ENCODE results near the gene HMGN1. TPM values are rescaled to one million over a fixed set of nuclear protein-coding genes. Genes with fewer than 3 reads are reported as not detected.

Gene HMGN1
- total RNA-seq, 2 experiments from 2014 or later, result 264 to 492 TPM

DNA sequence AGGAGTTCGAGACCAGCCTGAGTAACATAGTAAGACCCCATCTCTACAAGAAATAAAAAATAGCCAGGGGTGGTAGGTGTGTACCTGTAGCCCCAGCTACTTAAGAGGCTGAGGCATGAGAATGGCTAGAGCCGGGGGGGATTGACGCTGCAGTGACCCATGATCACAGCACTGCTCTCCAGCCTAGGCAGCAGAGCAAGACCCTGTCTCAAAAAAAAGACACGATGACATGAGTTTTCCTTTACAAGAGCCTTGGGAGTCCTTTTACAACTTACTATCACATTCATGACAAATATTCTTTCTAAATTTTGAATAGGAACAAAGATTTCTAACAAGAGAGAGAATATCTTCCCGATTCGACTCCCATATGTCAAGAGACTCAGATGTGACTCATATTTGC lies 32.2 kb downstream of the HMGN1 start:
- no peaks in the 10 kb centered on the region for H3K9me3 ChIP-seq (ENCODE audit: low read length)
- no peak for DNase-seq (ENCODE audit: low spot score)
- peaks cover 5% of the 10 kb centered on the region for H3K36me3 ChIP-seq (ENCODE audit: insufficient read depth, low read length)
- peak overlapping the region; percentile 75; the same call in 1 of the 2 replicates for H2AFZ ChIP-seq (ENCODE audit: low read length)
- H3K79me2 ChIP-seq (ENCODE audit: insufficient read depth, low read depth, low read length), result peaks cover 15% of the 10 kb centered on the region
- H3K4me3 ChIP-seq (ENCODE audit: low read depth, low read length, poor library complexity, severe bottlenecking), result no peak overlapping the region
- peak overlapping the region; percentile 90 for H3K27ac ChIP-seq (ENCODE audit: low read depth, low read length, poor library complexity, severe bottlenecking)
- H3K4me1 ChIP-seq (ENCODE audit: insufficient read depth, low read length, poor library complexity, severe bottlenecking), result peaks cover 69% of the 10 kb centered on the region
- TF ChIP-seq, protein P1, sequence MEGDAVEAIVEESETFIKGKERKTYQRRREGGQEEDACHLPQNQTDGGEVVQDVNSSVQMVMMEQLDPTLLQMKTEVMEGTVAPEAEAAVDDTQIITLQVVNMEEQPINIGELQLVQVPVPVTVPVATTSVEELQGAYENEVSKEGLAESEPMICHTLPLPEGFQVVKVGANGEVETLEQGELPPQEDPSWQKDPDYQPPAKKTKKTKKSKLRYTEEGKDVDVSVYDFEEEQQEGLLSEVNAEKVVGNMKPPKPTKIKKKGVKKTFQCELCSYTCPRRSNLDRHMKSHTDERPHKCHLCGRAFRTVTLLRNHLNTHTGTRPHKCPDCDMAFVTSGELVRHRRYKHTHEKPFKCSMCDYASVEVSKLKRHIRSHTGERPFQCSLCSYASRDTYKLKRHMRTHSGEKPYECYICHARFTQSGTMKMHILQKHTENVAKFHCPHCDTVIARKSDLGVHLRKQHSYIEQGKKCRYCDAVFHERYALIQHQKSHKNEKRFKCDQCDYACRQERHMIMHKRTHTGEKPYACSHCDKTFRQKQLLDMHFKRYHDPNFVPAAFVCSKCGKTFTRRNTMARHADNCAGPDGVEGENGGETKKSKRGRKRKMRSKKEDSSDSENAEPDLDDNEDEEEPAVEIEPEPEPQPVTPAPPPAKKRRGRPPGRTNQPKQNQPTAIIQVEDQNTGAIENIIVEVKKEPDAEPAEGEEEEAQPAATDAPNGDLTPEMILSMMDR (conservative IDR thresholded peaks at IDR 0.05; ENCODE audit: low read length), result no peak
- no peak for TF ChIP-seq EZH2phosphoT487 (IDR thresholded peaks at IDR 0.05; ENCODE audit: borderline replicate concordance, low read depth, low read length)
- ChIA-PET POLR2A (interaction anchor here (0.6 to 7.6 kb wide), 11 partner anchors 10 to 133 kb away, joined by 3 to 50 read pairs (median 6); partner anchors contain the start of genes HMGN1 and PSMG1), CTCF (ENCODE audit: unreplicated experiment) (interaction anchor here (1.6 kb wide), 1 partner anchor 71 kb away, joined by 5 read pairs; no protein-coding TSS in a partner anchor)
- peak overlapping the region; percentile 57 for H3K4me2 ChIP-seq (ENCODE audit: low read length)
- H4K20me1 ChIP-seq (ENCODE audit: insufficient read depth, low read length), result peaks cover 4% of the 10 kb centered on the region
- H3K9me2 ChIP-seq (ENCODE audit: insufficient read depth, low read length), result no peaks in the 10 kb centered on the region
- intact Hi-C loops (cut with micrococcal nuclease; ENCODE audit: unreplicated experiment), result no loop called here
- BruUV-seq (replicated peaks), result no TSS peak

DNA sequence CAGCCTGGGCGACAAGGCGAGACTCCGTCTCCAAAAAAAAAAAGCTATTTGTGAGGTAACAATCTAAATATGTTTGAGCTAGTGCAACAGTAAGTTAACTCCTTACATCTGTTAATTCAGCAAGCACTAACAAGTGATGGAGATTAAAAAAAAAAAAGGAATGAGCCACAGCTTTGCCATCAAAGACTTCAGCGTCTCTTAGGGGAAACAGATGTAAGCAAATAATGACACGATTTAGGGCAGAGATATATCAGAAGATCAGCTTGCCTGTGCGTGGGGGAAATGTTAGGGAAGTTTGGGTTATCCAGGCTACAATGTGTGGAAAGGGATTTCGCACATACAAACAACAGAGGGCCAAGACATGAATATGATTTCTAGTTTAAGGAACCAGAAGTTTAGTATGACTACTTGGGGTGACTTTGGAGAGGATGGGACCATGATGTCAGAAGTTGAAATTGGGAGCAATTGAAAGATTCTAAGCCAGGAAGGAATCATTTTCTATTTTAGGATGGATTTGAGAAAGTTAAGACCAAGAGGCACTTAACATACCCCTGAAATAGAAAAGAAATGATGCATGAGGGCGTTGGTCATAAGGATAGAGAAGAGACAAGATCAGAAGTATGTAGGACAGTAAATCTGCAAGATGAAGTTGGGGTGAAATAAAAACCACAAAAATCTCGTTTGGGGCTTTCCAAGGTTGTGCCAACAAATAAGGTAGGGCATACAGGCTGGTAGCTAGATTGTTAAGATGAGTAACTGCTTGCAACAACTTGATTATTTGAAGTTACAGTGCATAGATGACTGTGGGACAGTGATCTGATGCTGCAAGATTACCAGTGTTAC lies 33.1 kb downstream of the HMGN1 start:
- ChIA-PET POLR2A (interaction anchor here (0.6 to 7.6 kb wide), 9 partner anchors 11 to 72 kb away, joined by 3 to 50 read pairs (median 8); partner anchors contain the start of gene HMGN1), CTCF (ENCODE audit: unreplicated experiment) (no interaction called here)
- Histone ChIP-seq H2AFZ (ENCODE audit: low read length) (peak overlapping the region; percentile 75; the same call in 1 of the 2 replicates), H3K79me2 (ENCODE audit: insufficient read depth, low read depth, low read length) (peaks cover 24% of the 10 kb centered on the region), H3K9me2 (ENCODE audit: insufficient read depth, low read length) (no peaks in the 10 kb centered on the region), H3K36me3 (ENCODE audit: insufficient read depth, low read length) (peaks cover 12% of the 10 kb centered on the region), H4K20me1 (ENCODE audit: insufficient read depth, low read length) (peaks cover 9% of the 10 kb centered on the region), H3K27ac (ENCODE audit: low read depth, low read length, poor library complexity, severe bottlenecking) (peak overlapping the region; percentile 90), H3K4me3 (ENCODE audit: low read depth, low read length, poor library complexity, severe bottlenecking) (peak overlapping the region; percentile 9), H3K4me2 (ENCODE audit: low read length) (peak overlapping the region; percentile 57), H3K9me3 (ENCODE audit: low read length) (no peaks in the 10 kb centered on the region), H3K4me1 (ENCODE audit: insufficient read depth, low read length, poor library complexity, severe bottlenecking) (peaks cover 68% of the 10 kb centered on the region)
- TF ChIP-seq, protein P1 (conservative IDR thresholded peaks at IDR 0.05; ENCODE audit: low read length), result 0 out of 2 replicates have a peak, but pooled peaks have one; percentile 1
- no peak for TF ChIP-seq EZH2phosphoT487 (IDR thresholded peaks at IDR 0.05; ENCODE audit: borderline replicate concordance, low read depth, low read length)
- intact Hi-C loops (cut with micrococcal nuclease; ENCODE audit: unreplicated experiment), result no loop called here
- no TSS peak for BruUV-seq (replicated peaks)
- DNase-seq (ENCODE audit: low spot score), result peak; percentile 19

Data from OCI-LY7 (cell line).